HG03103 (cell line): ENCODE data around the gene TNIK.

Experiments used
- ATAC-seq: cut with Tn5 transposase; IDR thresholded peaks from one replicate; pipeline ENCODE4 v1.9.1; 2021; ENCODE audit warnings: low read depth; ENCODE audit not compliant: unreplicated experiment

The TNIK gene

GRCh38 chr3:171028779-171029232 lies 431.4 kb downstream of the TNIK start:
- no peak for ATAC-seq

GRCh38 chr3:171028025-171028778 lies 432.0 kb downstream of the TNIK start:
- no peak for ATAC-seq

- ATAC-seq: no peak
Measured at GRCh38 chr3:171026597-171027293, 433.5 kb downstream of the TNIK start, which contains the start of gene SLC2A2. TSS of gene SLC2A2 (minus strand) at chr3:171026720. CDS start at chr3:171026670, 50 bp downstream.

- no peak for ATAC-seq
Measured at GRCh38 chr3:171023566-171023965, 436.6 kb downstream of the TNIK start.

- ATAC-seq: no peak
Measured at GRCh38 chr3:171021377-171021776, 438.8 kb downstream of the TNIK start.

GRCh38 chr3:171018156-171018935 lies 441.9 kb downstream of the TNIK start:
- ATAC-seq: no peak

GRCh38 chr3:171013822-171014748 lies 446.1 kb downstream of the TNIK start:
- ATAC-seq: no peak

GRCh38 chr3:171011873-171012336 lies 448.3 kb downstream of the TNIK start:
- no peak for ATAC-seq
